WTC11 (cell line): ENCODE results near the gene SGMS1. TPM values are rescaled to one million over a fixed set of nuclear protein-coding genes. Genes with fewer than 3 reads are reported as not detected.

Experiments used
- ATAC-seq: fragments of 200-7000 bp; cut with Tn5 transposase; 2 replicates; pipeline ENCODE4 v1.10.0; 2021; ENCODE audit warnings: mild to moderate bottlenecking, moderate library complexity
- CTCF ChIA-PET: fragments of 300-600 bp; sonication (Branson Sonifier 250); formaldehyde crosslinking; loops from one replicate; lab custom pipeline; 2021; ENCODE audit warnings: antibody characterized with exemption; lab: Charles Lee
- POLR2A ChIA-PET: fragments of 350-600 bp; sonication (Branson Sonifier 250); formaldehyde crosslinking; loops from one replicate; lab custom pipeline; 2021; ENCODE audit warnings: antibody characterized with exemption; lab: Charles Lee
- DNase-seq: peaks from one replicate; pipeline ENCODE4 v3.0.0; 2021; ENCODE audit warnings: low spot score
- H3K27ac Mint-ChIP-seq: 2 replicates; pipeline ENCODE4 v1.8.0; 2021; ENCODE audit warnings: mixed read lengths
- H3K27me3 Mint-ChIP-seq: 2 replicates; pipeline ENCODE4 v1.8.0; 2021; ENCODE audit warnings: low read depth, mild to moderate bottlenecking, moderate library complexity, mixed read lengths
- H3K36me3 Mint-ChIP-seq: 2 replicates; pipeline ENCODE4 v1.8.0; 2021; ENCODE audit warnings: mixed read lengths
- H3K4me1 Mint-ChIP-seq: 2 replicates; pipeline ENCODE4 v1.8.0; 2022; ENCODE audit warnings: mixed read lengths
- H3K4me3 Mint-ChIP-seq: 2 replicates; pipeline ENCODE4 v1.8.0; 2021; ENCODE audit warnings: mild to moderate bottlenecking, moderate library complexity, mixed read lengths
- H3K9me3 Mint-ChIP-seq: 2 replicates; pipeline ENCODE4 v1.8.0; 2021; ENCODE audit warnings: mixed read lengths
- AR ChIP-seq: fragments of 250-450 bp; sonication (Bioruptor Pico); IDR thresholded peaks from 2 replicates; pipeline ENCODE4 v1.9.0; 2021; ENCODE audit warnings: mild to moderate bottlenecking
- CBFB ChIP-seq: sonication (generic); formaldehyde crosslinking; IDR thresholded peaks from 2 replicates; pipeline ENCODE4 v1.8.1; 2022; ENCODE audit warnings: mild to moderate bottlenecking, low read depth, missing genetic modification reagents
- E2F4 ChIP-seq: sonication (generic); formaldehyde crosslinking; IDR thresholded peaks from 2 replicates; pipeline ENCODE4 v1.8.1; 2022; ENCODE audit warnings: low read depth, mild to moderate bottlenecking, moderate library complexity, missing genetic modification reagents, borderline replicate concordance
- GTF2I ChIP-seq: fragments of 250-450 bp; sonication (Bioruptor Pico); conservative IDR thresholded peaks from 2 replicates; pipeline ENCODE4 v1.4.0; 2021; ENCODE audit warnings: mild to moderate bottlenecking
- IRF2 ChIP-seq: sonication (generic); formaldehyde crosslinking; IDR thresholded peaks from 2 replicates; pipeline ENCODE4 v1.8.0; 2022; ENCODE audit warnings: low read depth, missing genetic modification reagents, borderline replicate concordance
- MLX ChIP-seq: sonication (generic); formaldehyde crosslinking; IDR thresholded peaks from 2 replicates; pipeline ENCODE4 v1.8.1; 2023; ENCODE audit warnings: mild to moderate bottlenecking, missing genetic modification reagents, moderate library complexity
- NFATC4 ChIP-seq: fragments of 250-450 bp; sonication (Bioruptor Pico); IDR thresholded peaks from 2 replicates; pipeline ENCODE4 v1.9.0; 2021; ENCODE audit warnings: mild to moderate bottlenecking
- NR3C1 ChIP-seq: sonication (generic); formaldehyde crosslinking; conservative IDR thresholded peaks from 2 replicates; pipeline ENCODE4 v1.8.1; 2023; ENCODE audit warnings: low read depth, mild to moderate bottlenecking, missing genetic modification reagents
- OVOL2 ChIP-seq: fragments of 250-450 bp; sonication (Bioruptor Pico); IDR thresholded peaks from 2 replicates; pipeline ENCODE4 v1.9.0; 2021; ENCODE audit warnings: mild to moderate bottlenecking, borderline replicate concordance
- RELA ChIP-seq: sonication (generic); formaldehyde crosslinking; IDR thresholded peaks from 2 replicates; pipeline ENCODE4 v1.8.1; 2022; ENCODE audit warnings: missing genetic modification reagents, mild to moderate bottlenecking, borderline replicate concordance
- RORB ChIP-seq: fragments of 250-450 bp; sonication (Bioruptor Pico); IDR thresholded peaks from 2 replicates; pipeline ENCODE4 v1.9.0; 2021; ENCODE audit warnings: mild to moderate bottlenecking
- SMAD3 ChIP-seq: sonication (generic); formaldehyde crosslinking; IDR thresholded peaks from 2 replicates; pipeline ENCODE4 v1.8.0; 2022; ENCODE audit warnings: missing genetic modification reagents, mild to moderate bottlenecking, borderline replicate concordance
- SMAD4 ChIP-seq: sonication (generic); formaldehyde crosslinking; IDR thresholded peaks from 2 replicates; pipeline ENCODE4 v1.8.0; 2022; ENCODE audit warnings: mild to moderate bottlenecking, missing genetic modification reagents
- USF1 ChIP-seq: sonication (generic); formaldehyde crosslinking; IDR thresholded peaks from 2 replicates; pipeline ENCODE4 v1.8.0; 2022; ENCODE audit warnings: mild to moderate bottlenecking, missing genetic modification reagents
- ZMAT4 ChIP-seq: fragments of 250-450 bp; sonication (Bioruptor Pico); IDR thresholded peaks from 2 replicates; pipeline ENCODE4 v1.9.0; 2021; ENCODE audit warnings: mild to moderate bottlenecking
- ZNF121 ChIP-seq: sonication (generic); formaldehyde crosslinking; IDR thresholded peaks from 2 replicates; pipeline ENCODE4 v1.8.0; 2023; ENCODE audit warnings: missing genetic modification reagents
- ZNF219 ChIP-seq: sonication (generic); formaldehyde crosslinking; IDR thresholded peaks from 2 replicates; pipeline ENCODE4 v1.8.0; 2023; ENCODE audit warnings: missing genetic modification reagents, mild to moderate bottlenecking, borderline replicate concordance
- ZNF232 ChIP-seq: sonication (generic); formaldehyde crosslinking; IDR thresholded peaks from 2 replicates; pipeline ENCODE4 v1.8.0; 2022; ENCODE audit warnings: mild to moderate bottlenecking, missing genetic modification reagents
- ZNF416 ChIP-seq: fragments of 250-450 bp; sonication (Bioruptor Pico); IDR thresholded peaks from 2 replicates; pipeline ENCODE4 v1.9.0; 2021; ENCODE audit warnings: mild to moderate bottlenecking, inconsistent platforms
- total RNA-seq: library from RNA; stranded (reverse); gene quantifications from 3 replicates; pipeline ENCODE4 v1.2.3, GENCODE V29; 2021
- TF ChIP-seq, protein P1 (sequence below): sonication (generic); formaldehyde crosslinking; IDR thresholded peaks from 2 replicates; pipeline ENCODE4 v1.8.1; 2022; ENCODE audit warnings: mild to moderate bottlenecking, missing genetic modification reagents, moderate library complexity, borderline replicate concordance
- TF ChIP-seq, protein P2 (sequence below): sonication (generic); formaldehyde crosslinking; IDR thresholded peaks from 2 replicates; pipeline ENCODE4 v1.8.0; 2022; ENCODE audit warnings: mild to moderate bottlenecking, missing genetic modification reagents
- TF ChIP-seq, protein P3 (sequence below): fragments of 250-450 bp; sonication (Bioruptor Pico); IDR thresholded peaks from 2 replicates; pipeline ENCODE4 v1.9.0; 2021; ENCODE audit warnings: moderate library complexity, mild to moderate bottlenecking, inconsistent platforms, borderline replicate concordance

The SGMS1 gene
- total RNA-seq, 1 experiment from 2014 or later: 13.2 TPM

DNA sequence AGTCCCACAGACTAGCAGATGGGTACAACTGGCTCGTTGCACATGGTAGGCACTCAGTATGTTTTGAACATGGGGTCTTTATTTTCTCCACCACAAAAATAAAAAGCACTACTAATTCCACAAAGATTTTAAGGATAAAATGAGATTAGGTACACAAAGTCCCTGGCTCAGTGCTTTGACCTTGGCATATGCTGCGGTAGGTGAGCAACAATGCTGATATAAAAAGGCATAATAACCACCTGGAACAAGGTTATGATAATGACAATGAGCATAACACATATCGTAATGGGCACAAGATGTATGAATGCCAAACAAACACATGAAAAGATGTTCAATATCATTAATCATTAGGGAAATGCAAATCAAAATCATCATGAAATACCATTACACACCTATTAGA, 26.9 kb downstream of the SGMS1 start:
- CTCF ChIA-PET: interaction anchor here (0.6 kb wide), 1 partner anchor 36 kb away, joined by 3 read pairs; no protein-coding TSS in a partner anchor
- POLR2A ChIA-PET: no interaction called here
- no peaks in the 10 kb centered on the region for H3K27me3 Mint-ChIP-seq

GRCh38 chr10:50596456-50596855, 27.3 kb downstream of the SGMS1 start:
- ATAC-seq: no peak
- Mint-ChIP-seq H3K27ac (peak overlapping the region; percentile 18), H3K27me3 (no peaks in the 10 kb centered on the region), H3K36me3 (no peaks in the 10 kb centered on the region)
- TF ChIP-seq NFATC4 (CRISPR knock-in tag): no peak
- no peak for TF ChIP-seq USF1 (CRISPR knock-in tag)
- TF ChIP-seq MLX (CRISPR knock-in tag): no peak
- TF ChIP-seq ZNF219 (CRISPR knock-in tag): no peak
- TF ChIP-seq IRF2 (CRISPR knock-in tag): no peak
- no peak for TF ChIP-seq ZNF121 (CRISPR knock-in tag)
- TF ChIP-seq, all 79 proteins: peak for 0
- H3K4me3 Mint-ChIP-seq: no peak overlapping the region
- no peaks in the 10 kb centered on the region for H3K9me3 Mint-ChIP-seq
- CTCF ChIA-PET: interaction anchor here (0.6 kb wide), 1 partner anchor 35 kb away, joined by 3 read pairs; no protein-coding TSS in a partner anchor
- H3K4me1 Mint-ChIP-seq: peaks cover 29% of the 10 kb centered on the region
- DNase-seq: no peak
- POLR2A ChIA-PET: no interaction called here

More for the DNA sequence above, 26.9 kb downstream of the SGMS1 start:
- peaks cover 29% of the 10 kb centered on the region for H3K4me1 Mint-ChIP-seq
- H3K36me3 Mint-ChIP-seq: no peaks in the 10 kb centered on the region
- no peak for ATAC-seq
- H3K9me3 Mint-ChIP-seq: no peaks in the 10 kb centered on the region
- H3K27ac Mint-ChIP-seq: peak overlapping the region; percentile 18; the same call in 1 of the 2 replicates
- no peak overlapping the region for H3K4me3 Mint-ChIP-seq
- no peak for DNase-seq
- TF ChIP-seq MLX (CRISPR knock-in tag) (no peak), NR3C1 (no peak), ZMAT4 (CRISPR knock-in tag) (no peak), RELA (CRISPR knock-in tag) (no peak), OVOL2 (CRISPR knock-in tag) (no peak), RORB (CRISPR knock-in tag) (no peak), CBFB (CRISPR knock-in tag) (no peak), ZNF232 (CRISPR knock-in tag) (no peak), SMAD4 (no peak), SMAD3 (CRISPR knock-in tag) (no peak), AR (CRISPR knock-in tag) (no peak), E2F4 (no peak), GTF2I (CRISPR knock-in tag) (no peak), ZNF416 (CRISPR knock-in tag) (no peak)
- TF ChIP-seq, protein P1, sequence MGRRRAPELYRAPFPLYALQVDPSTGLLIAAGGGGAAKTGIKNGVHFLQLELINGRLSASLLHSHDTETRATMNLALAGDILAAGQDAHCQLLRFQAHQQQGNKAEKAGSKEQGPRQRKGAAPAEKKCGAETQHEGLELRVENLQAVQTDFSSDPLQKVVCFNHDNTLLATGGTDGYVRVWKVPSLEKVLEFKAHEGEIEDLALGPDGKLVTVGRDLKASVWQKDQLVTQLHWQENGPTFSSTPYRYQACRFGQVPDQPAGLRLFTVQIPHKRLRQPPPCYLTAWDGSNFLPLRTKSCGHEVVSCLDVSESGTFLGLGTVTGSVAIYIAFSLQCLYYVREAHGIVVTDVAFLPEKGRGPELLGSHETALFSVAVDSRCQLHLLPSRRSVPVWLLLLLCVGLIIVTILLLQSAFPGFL (CRISPR knock-in tag): no peak
- TF ChIP-seq, protein P2, sequence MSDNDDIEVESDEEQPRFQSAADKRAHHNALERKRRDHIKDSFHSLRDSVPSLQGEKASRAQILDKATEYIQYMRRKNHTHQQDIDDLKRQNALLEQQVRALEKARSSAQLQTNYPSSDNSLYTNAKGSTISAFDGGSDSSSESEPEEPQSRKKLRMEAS: no peak
- TF ChIP-seq, protein P3, sequence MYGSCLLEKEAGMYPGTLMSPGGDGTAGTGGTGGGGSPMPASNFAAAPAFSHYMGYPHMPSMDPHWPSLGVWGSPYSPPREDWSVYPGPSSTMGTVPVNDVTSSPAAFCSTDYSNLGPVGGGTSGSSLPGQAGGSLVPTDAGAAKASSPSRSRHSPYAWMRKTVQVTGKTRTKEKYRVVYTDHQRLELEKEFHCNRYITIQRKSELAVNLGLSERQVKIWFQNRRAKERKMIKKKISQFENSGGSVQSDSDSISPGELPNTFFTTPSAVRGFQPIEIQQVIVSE (CRISPR knock-in tag): no peak
